ENCODE data around the gene PIP4K2A.

Gene PIP4K2A

DNA sequence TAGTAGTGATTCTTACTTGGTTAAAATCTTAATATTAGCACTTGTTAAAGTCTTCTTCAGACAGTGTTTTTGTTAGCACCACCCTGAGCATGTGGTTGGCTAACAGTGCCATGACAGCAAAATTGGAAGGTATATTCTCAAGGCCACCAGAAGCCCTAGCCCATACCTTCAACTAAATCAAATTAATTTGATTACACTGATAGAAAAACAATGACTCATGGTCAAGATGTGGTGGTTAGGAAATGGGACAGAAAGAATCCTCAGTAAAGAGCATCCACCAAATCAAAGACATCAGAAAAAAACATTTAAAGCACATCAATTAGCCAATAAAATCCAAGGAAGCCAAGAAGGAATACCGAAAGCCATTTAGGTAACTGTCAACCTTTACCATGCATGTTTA lies 75.5 kb downstream of the PIP4K2A start:
- Histone ChIP-seq H3K36me3 (ENCODE audit: control insufficient read depth, insufficient read depth, low read length) (no peaks in the 10 kb centered on the region), H3K27me3 (ENCODE audit: control insufficient read depth, insufficient read depth, low read length) (no peaks in the 10 kb centered on the region), H3K27ac (ENCODE audit: low read depth, low read length) (no peak overlapping the region), H3K4me1 (ENCODE audit: control insufficient read depth, insufficient read depth, low read length) (no peaks in the 10 kb centered on the region; the same call in 1 of the 2 replicates), H3K4me3 (ENCODE audit: low read depth, low read length) (no peak overlapping the region), H3K9ac (ENCODE audit: low read depth, low read length) (no peak overlapping the region), H3K9me3 (ENCODE audit: control insufficient read depth, insufficient read depth, low read length) (no peaks in the 10 kb centered on the region)

DNA sequence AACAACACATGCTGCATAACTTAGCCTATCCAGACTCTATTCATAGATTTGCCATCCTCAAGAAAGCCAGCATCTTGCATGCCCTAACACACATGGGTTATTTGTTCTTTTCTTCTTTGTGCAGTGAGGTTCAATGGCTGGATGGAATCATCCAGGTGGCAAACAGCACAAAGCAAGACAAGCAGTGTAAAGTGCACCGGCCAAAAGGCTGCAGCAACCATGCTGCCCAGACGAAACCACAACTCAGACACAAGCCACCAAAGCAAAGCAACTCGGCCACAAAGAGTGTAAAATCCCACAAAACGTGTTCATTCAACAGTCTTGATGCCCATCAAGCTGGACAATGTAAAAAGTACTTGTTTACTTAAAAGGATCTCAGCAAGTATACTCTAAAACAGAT lies 76.9 kb downstream of the PIP4K2A start:
- Histone ChIP-seq H3K9me3 (ENCODE audit: control insufficient read depth, insufficient read depth, low read length) (no peaks in the 10 kb centered on the region), H3K27ac (ENCODE audit: low read depth, low read length) (no peak overlapping the region), H3K9ac (ENCODE audit: low read depth, low read length) (no peak overlapping the region), H3K36me3 (ENCODE audit: control insufficient read depth, insufficient read depth, low read length) (no peaks in the 10 kb centered on the region), H3K27me3 (ENCODE audit: control insufficient read depth, insufficient read depth, low read length) (no peaks in the 10 kb centered on the region), H3K4me1 (ENCODE audit: control insufficient read depth, insufficient read depth, low read length) (no peaks in the 10 kb centered on the region; the same call in 1 of the 2 replicates), H3K4me3 (ENCODE audit: low read depth, low read length) (no peak overlapping the region)

DNA sequence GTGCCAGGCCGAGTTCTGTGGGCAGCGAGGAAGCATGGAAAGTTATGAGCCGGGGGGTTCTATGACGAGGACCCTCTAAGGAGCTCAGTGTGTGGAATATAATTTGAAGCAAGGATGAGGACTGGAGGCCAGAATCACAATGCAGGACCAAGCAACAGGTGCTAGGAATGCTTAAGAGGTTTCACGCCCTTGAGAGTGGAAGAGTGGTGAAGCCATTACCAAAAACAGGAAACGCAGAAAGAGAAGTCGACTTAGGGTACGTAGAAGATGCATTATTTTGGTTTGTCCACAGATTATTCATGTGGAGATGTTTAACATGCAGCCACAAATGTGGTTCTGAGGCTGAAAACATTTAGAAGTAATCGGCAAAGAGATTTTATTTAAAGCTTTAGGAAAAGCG lies 78.7 kb downstream of the PIP4K2A start:
- Histone ChIP-seq H3K4me1 (ENCODE audit: control insufficient read depth, insufficient read depth, low read length) (peaks cover 15% of the 10 kb centered on the region), H3K36me3 (ENCODE audit: control insufficient read depth, insufficient read depth, low read length) (no peaks in the 10 kb centered on the region; the same call in 1 of the 2 replicates)

DNA sequence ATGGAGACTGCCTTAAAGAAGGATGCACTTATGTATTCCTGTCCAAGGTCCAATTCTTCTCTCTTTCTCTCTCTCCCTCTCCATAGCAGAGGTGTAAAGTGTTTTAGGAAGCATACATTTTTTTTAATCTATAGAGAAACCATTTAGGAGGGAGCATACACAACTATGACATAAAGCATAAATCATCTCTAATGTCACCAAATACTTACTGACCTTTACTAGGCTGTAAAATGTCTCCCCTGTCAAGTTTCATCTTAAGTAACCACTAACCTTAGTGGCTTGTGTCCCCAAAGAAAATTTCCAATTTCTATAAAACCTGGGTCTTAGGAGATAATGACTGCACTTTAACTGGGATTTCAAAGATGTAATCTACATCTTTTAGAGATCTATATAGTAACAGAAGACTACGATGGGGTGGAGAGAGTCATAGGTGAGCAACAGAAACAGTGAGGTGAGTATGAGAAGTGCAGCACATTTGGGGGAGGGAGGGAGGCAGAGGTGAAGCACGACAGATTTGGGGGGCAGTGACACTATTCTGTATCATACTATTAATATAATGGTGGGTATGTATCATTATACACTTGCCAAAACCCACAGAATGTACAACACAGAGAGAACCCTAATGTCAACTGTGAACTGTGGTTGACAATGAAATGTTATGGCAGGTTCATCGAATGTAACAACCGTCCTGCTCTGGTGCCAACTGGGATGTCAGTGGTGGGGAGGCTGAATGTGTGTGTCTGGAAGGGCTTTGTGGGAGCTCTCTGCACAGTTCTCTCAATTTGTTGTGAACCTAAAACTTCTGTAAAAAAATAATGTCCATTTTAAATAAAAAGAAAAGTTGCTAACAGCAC lies 79.5 kb downstream of the PIP4K2A start:
- H3K4me1 ChIP-seq (ENCODE audit: control insufficient read depth, insufficient read depth, low read length): peaks cover 22% of the 10 kb centered on the region
- no peaks in the 10 kb centered on the region; the same call in 1 of the 2 replicates for H3K36me3 ChIP-seq (ENCODE audit: control insufficient read depth, insufficient read depth, low read length)
- H3K27ac ChIP-seq (ENCODE audit: low read depth, low read length): no peak overlapping the region
- H3K9ac ChIP-seq (ENCODE audit: low read depth, low read length): no peak overlapping the region
- no peak overlapping the region for H3K4me3 ChIP-seq (ENCODE audit: low read depth, low read length)
- no peaks in the 10 kb centered on the region for H3K27me3 ChIP-seq (ENCODE audit: control insufficient read depth, insufficient read depth, low read length)
- no peaks in the 10 kb centered on the region for H3K9me3 ChIP-seq (ENCODE audit: control insufficient read depth, insufficient read depth, low read length)

More for the DNA sequence above, 78.7 kb downstream of the PIP4K2A start:
- H3K27me3 ChIP-seq (ENCODE audit: control insufficient read depth, insufficient read depth, low read length): no peaks in the 10 kb centered on the region
- H3K9ac ChIP-seq (ENCODE audit: low read depth, low read length): no peak overlapping the region
- no peak overlapping the region for H3K27ac ChIP-seq (ENCODE audit: low read depth, low read length)
- no peaks in the 10 kb centered on the region for H3K9me3 ChIP-seq (ENCODE audit: control insufficient read depth, insufficient read depth, low read length)
- no peak overlapping the region for H3K4me3 ChIP-seq (ENCODE audit: low read depth, low read length)

DNA sequence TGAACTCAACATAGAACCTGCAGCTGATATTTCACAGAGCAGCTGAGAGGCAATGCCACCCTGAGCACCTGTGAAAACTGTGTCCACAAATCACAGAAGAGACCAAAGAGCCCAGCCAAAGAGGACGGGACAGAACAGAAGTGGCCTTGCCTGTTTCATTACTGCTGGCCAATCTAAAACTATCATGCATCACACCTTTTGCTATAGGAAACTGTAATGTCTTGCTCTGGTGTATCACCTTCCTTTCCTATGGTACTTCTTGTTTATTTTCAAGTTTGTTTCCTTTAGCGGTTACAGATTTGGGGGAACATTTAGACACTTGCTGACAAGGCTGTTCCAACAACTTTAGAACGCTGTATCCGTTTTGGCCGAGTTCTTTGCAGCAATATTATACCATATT lies 80.3 kb downstream of the PIP4K2A start:
- Histone ChIP-seq H3K27ac (ENCODE audit: low read depth, low read length) (no peak overlapping the region), H3K36me3 (ENCODE audit: control insufficient read depth, insufficient read depth, low read length) (no peaks in the 10 kb centered on the region; the same call in 1 of the 2 replicates), H3K9me3 (ENCODE audit: control insufficient read depth, insufficient read depth, low read length) (no peaks in the 10 kb centered on the region), H3K9ac (ENCODE audit: low read depth, low read length) (no peak overlapping the region), H3K27me3 (ENCODE audit: control insufficient read depth, insufficient read depth, low read length) (no peaks in the 10 kb centered on the region), H3K4me1 (ENCODE audit: control insufficient read depth, insufficient read depth, low read length) (peaks cover 22% of the 10 kb centered on the region), H3K4me3 (ENCODE audit: low read depth, low read length) (no peak overlapping the region)

DNA sequence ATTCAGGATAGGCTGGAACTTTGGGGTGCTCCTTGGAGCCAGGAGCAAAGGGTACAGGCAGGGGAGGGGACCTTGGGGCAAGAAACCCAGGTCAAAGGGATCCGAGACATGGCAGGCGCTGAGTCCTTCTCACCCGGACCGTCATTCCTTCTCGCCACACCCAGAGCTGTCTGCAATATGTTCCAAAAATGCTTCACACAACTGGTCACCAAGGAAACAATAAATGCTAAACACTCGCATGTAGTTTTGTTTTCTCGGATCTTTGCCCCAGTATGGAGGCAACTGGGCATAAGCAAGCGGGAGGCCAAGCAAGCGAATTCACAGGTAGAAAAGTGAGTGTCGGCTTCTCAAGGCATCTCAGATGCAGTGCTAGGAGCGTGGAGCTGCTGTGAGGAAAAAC lies 80.8 kb downstream of the PIP4K2A start:
- Histone ChIP-seq H3K27me3 (ENCODE audit: control insufficient read depth, insufficient read depth, low read length) (no peaks in the 10 kb centered on the region), H3K9ac (ENCODE audit: low read depth, low read length) (no peak overlapping the region), H3K4me1 (ENCODE audit: control insufficient read depth, insufficient read depth, low read length) (peaks cover 26% of the 10 kb centered on the region), H3K27ac (ENCODE audit: low read depth, low read length) (no peak overlapping the region), H3K4me3 (ENCODE audit: low read depth, low read length) (no peak overlapping the region), H3K36me3 (ENCODE audit: control insufficient read depth, insufficient read depth, low read length) (no peaks in the 10 kb centered on the region; the same call in 1 of the 2 replicates), H3K9me3 (ENCODE audit: control insufficient read depth, insufficient read depth, low read length) (no peaks in the 10 kb centered on the region)

DNA sequence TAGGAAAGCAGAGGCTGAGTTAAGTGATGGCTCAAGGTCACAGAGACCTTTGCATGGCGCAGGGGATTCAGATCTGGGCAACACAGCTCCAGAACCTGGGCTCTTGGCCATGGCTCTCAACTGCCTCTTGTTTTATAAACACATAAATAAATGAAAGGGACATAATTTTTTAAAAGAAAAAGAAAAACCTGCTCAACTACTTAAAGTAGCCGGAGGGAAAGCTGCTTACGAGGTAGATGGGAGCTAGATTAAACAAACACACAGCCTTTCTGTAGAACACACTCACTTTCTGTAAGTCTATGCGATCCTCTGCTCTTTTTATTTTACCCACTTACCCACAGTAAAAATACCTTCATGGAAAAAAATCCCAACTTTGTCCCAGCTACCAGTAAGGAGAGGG lies 81.3 kb downstream of the PIP4K2A start:
- Histone ChIP-seq H3K9ac (ENCODE audit: low read depth, low read length) (no peak overlapping the region), H3K27me3 (ENCODE audit: control insufficient read depth, insufficient read depth, low read length) (no peaks in the 10 kb centered on the region), H3K36me3 (ENCODE audit: control insufficient read depth, insufficient read depth, low read length) (no peaks in the 10 kb centered on the region; the same call in 1 of the 2 replicates), H3K4me1 (ENCODE audit: control insufficient read depth, insufficient read depth, low read length) (peaks cover 31% of the 10 kb centered on the region), H3K9me3 (ENCODE audit: control insufficient read depth, insufficient read depth, low read length) (no peaks in the 10 kb centered on the region), H3K27ac (ENCODE audit: low read depth, low read length) (no peak overlapping the region), H3K4me3 (ENCODE audit: low read depth, low read length) (no peak overlapping the region)

DNA sequence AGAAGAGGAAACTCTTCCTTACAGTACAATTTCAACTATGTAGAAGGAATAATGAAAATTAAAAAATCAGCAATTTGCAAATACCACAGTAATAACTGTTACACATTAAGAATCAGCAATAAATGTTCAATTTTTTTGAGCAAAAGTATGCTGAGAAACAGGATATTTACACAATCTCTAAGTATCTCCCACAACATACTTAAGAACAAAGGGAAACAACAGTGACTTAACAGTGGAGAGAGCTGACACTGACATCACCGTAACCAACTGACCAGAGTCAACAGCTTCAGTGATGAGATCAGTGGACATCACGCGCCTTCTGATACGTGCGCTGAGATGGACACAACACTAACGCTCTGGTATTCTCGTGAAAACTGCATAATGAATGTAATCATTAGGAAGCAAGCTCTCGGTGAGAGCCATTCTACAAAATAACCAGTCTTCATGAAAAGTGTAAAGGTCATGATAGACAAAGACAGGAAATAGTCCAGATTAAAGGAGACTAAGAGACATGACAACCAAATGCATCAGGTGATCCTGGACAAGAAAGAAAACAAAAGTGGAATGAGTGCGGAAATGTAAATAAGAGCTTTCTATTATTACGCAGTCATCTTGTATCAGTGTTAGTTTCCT lies 82.6 kb downstream of the PIP4K2A start:
- H3K4me3 ChIP-seq (ENCODE audit: low read depth, low read length): no peak overlapping the region
- H3K4me1 ChIP-seq (ENCODE audit: control insufficient read depth, insufficient read depth, low read length): peaks cover 43% of the 10 kb centered on the region
- no peaks in the 10 kb centered on the region for H3K27me3 ChIP-seq (ENCODE audit: control insufficient read depth, insufficient read depth, low read length)

DNA sequence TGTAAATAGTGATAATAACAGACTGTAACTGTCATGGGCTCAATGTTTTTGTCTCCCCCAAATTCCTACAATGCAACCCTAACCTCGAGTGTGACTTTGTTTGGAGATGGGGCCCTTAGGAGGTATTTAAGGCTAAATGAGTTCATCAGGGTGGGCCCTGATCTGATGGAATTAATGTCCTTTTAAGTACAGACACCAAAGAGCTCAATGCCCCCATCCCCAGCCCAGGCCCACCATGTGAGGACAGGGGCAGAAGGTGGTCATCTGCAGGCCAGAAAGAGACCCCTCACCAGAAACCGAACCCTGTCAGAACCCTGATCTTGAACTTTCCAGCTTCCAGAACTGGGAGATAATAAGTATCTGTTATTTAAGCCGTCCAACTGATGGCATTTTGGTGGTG lies 83.2 kb downstream of the PIP4K2A start:
- H3K9ac ChIP-seq (ENCODE audit: low read depth, low read length): no peak overlapping the region

More for the DNA sequence above, 82.6 kb downstream of the PIP4K2A start:
- H3K9ac ChIP-seq (ENCODE audit: low read depth, low read length): no peak overlapping the region
- H3K9me3 ChIP-seq (ENCODE audit: control insufficient read depth, insufficient read depth, low read length): no peaks in the 10 kb centered on the region
- H3K36me3 ChIP-seq (ENCODE audit: control insufficient read depth, insufficient read depth, low read length): no peaks in the 10 kb centered on the region; the same call in 1 of the 2 replicates
- H3K27ac ChIP-seq (ENCODE audit: low read depth, low read length): peak overlapping the region; percentile 72

DNA sequence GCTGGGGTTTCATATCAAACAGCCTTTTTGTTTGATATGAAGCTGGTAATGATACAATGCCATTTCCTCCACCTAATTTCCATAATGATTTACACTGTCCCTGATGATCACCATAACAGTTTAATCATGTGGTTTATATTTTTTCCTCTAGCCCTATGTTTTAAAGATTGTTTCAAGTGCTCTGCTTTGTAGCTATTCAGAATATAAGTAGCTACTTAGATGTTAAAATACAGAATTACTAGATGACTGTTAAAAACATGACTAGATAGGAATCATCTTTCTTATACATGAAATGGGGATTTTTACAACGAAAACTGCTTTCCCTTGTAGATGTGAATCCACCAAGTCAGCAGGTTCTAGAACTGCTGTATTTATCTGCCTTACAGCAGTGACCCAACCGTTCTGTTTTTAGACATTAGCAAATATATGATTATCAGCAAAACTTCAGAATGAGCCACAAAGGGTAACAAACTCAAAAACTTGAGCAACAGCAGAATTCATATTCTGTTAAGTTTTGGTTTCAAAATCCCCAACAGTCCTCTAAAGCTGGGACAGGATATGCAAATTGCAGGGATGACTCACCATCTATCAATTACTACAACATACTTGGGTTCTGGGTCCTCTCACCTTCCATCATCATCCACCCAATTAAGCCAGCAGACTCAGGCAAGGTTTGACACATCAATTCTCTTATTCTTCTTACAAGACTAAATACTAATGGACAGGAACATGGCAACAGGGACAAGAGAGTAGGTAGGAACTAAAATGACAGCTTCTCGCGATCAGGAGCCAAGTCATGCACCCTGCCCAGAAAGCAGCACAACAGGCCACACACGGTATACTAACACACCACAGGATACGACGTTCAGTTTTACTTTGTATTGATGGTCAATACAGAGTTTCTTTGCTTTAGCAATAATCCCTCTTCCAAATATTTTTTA lies 83.9 kb downstream of the PIP4K2A start:
- Histone ChIP-seq H3K36me3 (ENCODE audit: control insufficient read depth, insufficient read depth, low read length) (no peaks in the 10 kb centered on the region; the same call in 1 of the 2 replicates), H3K9ac (ENCODE audit: low read depth, low read length) (no peak overlapping the region), H3K27me3 (ENCODE audit: control insufficient read depth, insufficient read depth, low read length) (no peaks in the 10 kb centered on the region), H3K27ac (ENCODE audit: low read depth, low read length) (peak overlapping the region; percentile 72), H3K4me1 (ENCODE audit: control insufficient read depth, insufficient read depth, low read length) (peaks cover 55% of the 10 kb centered on the region), H3K4me3 (ENCODE audit: low read depth, low read length) (no peak overlapping the region), H3K9me3 (ENCODE audit: control insufficient read depth, insufficient read depth, low read length) (no peaks in the 10 kb centered on the region)

More for the DNA sequence above, 83.2 kb downstream of the PIP4K2A start:
- H3K4me3 ChIP-seq (ENCODE audit: low read depth, low read length): no peak overlapping the region
- no peaks in the 10 kb centered on the region; the same call in 1 of the 2 replicates for H3K36me3 ChIP-seq (ENCODE audit: control insufficient read depth, insufficient read depth, low read length)
- peak overlapping the region; percentile 72 for H3K27ac ChIP-seq (ENCODE audit: low read depth, low read length)
- H3K9me3 ChIP-seq (ENCODE audit: control insufficient read depth, insufficient read depth, low read length): no peaks in the 10 kb centered on the region
- H3K27me3 ChIP-seq (ENCODE audit: control insufficient read depth, insufficient read depth, low read length): no peaks in the 10 kb centered on the region
- peaks cover 48% of the 10 kb centered on the region for H3K4me1 ChIP-seq (ENCODE audit: control insufficient read depth, insufficient read depth, low read length)

Measured in HUES48 (cell line).